Measurements from ENCODE around the gene PRSS21.

PRSS21 gene

GRCh38 chr16:2852731-2853507 is 35.9 kb downstream of the PRSS21 start:
- Mint-ChIP-seq H3K9me3 (peaks cover 9% of the 10 kb centered on the region), H3K4me1 (ENCODE audit: low read depth) (peaks cover 5% of the 10 kb centered on the region), H3K27ac (no peak overlapping the region), H3K27me3 (peaks cover 7% of the 10 kb centered on the region), H3K4me3 (no peak overlapping the region), H3K36me3 (ENCODE audit: low read depth) (no peaks in the 10 kb centered on the region)
- DNase-seq = no peak

- Mint-ChIP-seq H3K9me3 (peaks cover 9% of the 10 kb centered on the region), H3K4me1 (ENCODE audit: low read depth) (peaks cover 5% of the 10 kb centered on the region), H3K36me3 (ENCODE audit: low read depth) (no peaks in the 10 kb centered on the region), H3K27me3 (peaks cover 7% of the 10 kb centered on the region), H3K27ac (no peak overlapping the region), H3K4me3 (no peak overlapping the region)
- DNase-seq = no peak
These were observed 36.6 kb downstream of the PRSS21 start for GRCh38 chr16:2853531-2854073.

- H3K9me3 Mint-ChIP-seq = peaks cover 9% of the 10 kb centered on the region
- H3K4me1 Mint-ChIP-seq (ENCODE audit: low read depth) = peaks cover 7% of the 10 kb centered on the region
These were observed 37.8 kb downstream of the PRSS21 start for GRCh38 chr16:2854700-2855309.

GRCh38 chr16:2855536-2855935 is 38.5 kb downstream of the PRSS21 start:
- Mint-ChIP-seq H3K4me1 (ENCODE audit: low read depth) (peaks cover 7% of the 10 kb centered on the region), H3K4me3 (no peak overlapping the region), H3K27ac (no peak overlapping the region), H3K27me3 (peaks cover 14% of the 10 kb centered on the region), H3K9me3 (peaks cover 9% of the 10 kb centered on the region), H3K36me3 (ENCODE audit: low read depth) (no peaks in the 10 kb centered on the region)
- DNase-seq = no peak

More at GRCh38 chr16:2854700-2855309, 37.8 kb downstream of the PRSS21 start:
- peaks cover 10% of the 10 kb centered on the region for H3K27me3 Mint-ChIP-seq
- no peak overlapping the region for H3K27ac Mint-ChIP-seq
- no peak for DNase-seq
- no peaks in the 10 kb centered on the region for H3K36me3 Mint-ChIP-seq (ENCODE audit: low read depth)
- no peak overlapping the region for H3K4me3 Mint-ChIP-seq

GRCh38 chr16:2856061-2856670 is 39.1 kb downstream of the PRSS21 start:
- Mint-ChIP-seq H3K9me3 (peaks cover 9% of the 10 kb centered on the region), H3K27me3 (peaks cover 16% of the 10 kb centered on the region), H3K27ac (no peak overlapping the region), H3K36me3 (ENCODE audit: low read depth) (no peaks in the 10 kb centered on the region), H3K4me1 (ENCODE audit: low read depth) (peaks cover 7% of the 10 kb centered on the region), H3K4me3 (no peak overlapping the region)
- DNase-seq = peak; percentile 62

- H3K9me3 Mint-ChIP-seq = peaks cover 9% of the 10 kb centered on the region
- peaks cover 21% of the 10 kb centered on the region for H3K27me3 Mint-ChIP-seq
- no peak for DNase-seq
- H3K27ac Mint-ChIP-seq = no peak overlapping the region
- H3K4me1 Mint-ChIP-seq (ENCODE audit: low read depth) = peaks cover 7% of the 10 kb centered on the region
- no peak overlapping the region for H3K4me3 Mint-ChIP-seq
- no peaks in the 10 kb centered on the region for H3K36me3 Mint-ChIP-seq (ENCODE audit: low read depth)
These were observed 39.8 kb downstream of the PRSS21 start for GRCh38 chr16:2856686-2857450.

GRCh38 chr16:2857451-2858244 is 40.6 kb downstream of the PRSS21 start, which contains the start of gene PRSS22:
TSS of gene PRSS22 (minus strand) at chr16:2858170. CDS start at chr16:2858104, 66 bp downstream.
- Mint-ChIP-seq H3K4me3 (peak within 1 kb of the TSS; percentile 73), H3K4me1 (ENCODE audit: low read depth) (peaks cover 7% of the 10 kb centered on the region), H3K36me3 (ENCODE audit: low read depth) (no peaks in the 10 kb centered on the region), H3K27ac (peak within 1 kb of the TSS; percentile 82), H3K9me3 (peaks cover 9% of the 10 kb centered on the region), H3K27me3 (peaks cover 21% of the 10 kb centered on the region)
- DNase-seq = peak; percentile 50

- Mint-ChIP-seq H3K4me1 (ENCODE audit: low read depth) (peaks cover 7% of the 10 kb centered on the region), H3K4me3 (no peak overlapping the region), H3K36me3 (ENCODE audit: low read depth) (no peaks in the 10 kb centered on the region), H3K27ac (no peak overlapping the region), H3K9me3 (peaks cover 9% of the 10 kb centered on the region), H3K27me3 (peaks cover 21% of the 10 kb centered on the region)
- no peak for DNase-seq
These were observed 41.4 kb downstream of the PRSS21 start for GRCh38 chr16:2858245-2859025.

GRCh38 chr16:2859686-2860265 is 42.7 kb downstream of the PRSS21 start:
- H3K27ac Mint-ChIP-seq = no peak overlapping the region
- H3K4me3 Mint-ChIP-seq = no peak overlapping the region
- DNase-seq = no peak
- H3K4me1 Mint-ChIP-seq (ENCODE audit: low read depth) = peaks cover 7% of the 10 kb centered on the region
- peaks cover under 1% of the 10 kb centered on the region for H3K9me3 Mint-ChIP-seq
- peaks cover 21% of the 10 kb centered on the region for H3K27me3 Mint-ChIP-seq
- H3K36me3 Mint-ChIP-seq (ENCODE audit: low read depth) = no peaks in the 10 kb centered on the region

- no peak overlapping the region for H3K4me3 Mint-ChIP-seq
- H3K27me3 Mint-ChIP-seq = peaks cover 21% of the 10 kb centered on the region
- H3K27ac Mint-ChIP-seq = no peak overlapping the region
- H3K36me3 Mint-ChIP-seq (ENCODE audit: low read depth) = no peaks in the 10 kb centered on the region
- peaks cover 7% of the 10 kb centered on the region for H3K4me1 Mint-ChIP-seq (ENCODE audit: low read depth)
- no peaks in the 10 kb centered on the region for H3K9me3 Mint-ChIP-seq
- DNase-seq = no peak
These were observed 44.0 kb downstream of the PRSS21 start for GRCh38 chr16:2860826-2861567.

GRCh38 chr16:2865651-2866050 is 48.6 kb downstream of the PRSS21 start:
- peaks cover 3% of the 10 kb centered on the region for H3K36me3 Mint-ChIP-seq (ENCODE audit: low read depth)
- no peak overlapping the region for H3K27ac Mint-ChIP-seq

GRCh38 chr16:2866431-2866830 is 49.4 kb downstream of the PRSS21 start:
- DNase-seq = no peak
- Mint-ChIP-seq H3K9me3 (no peaks in the 10 kb centered on the region), H3K36me3 (ENCODE audit: low read depth) (peaks cover 3% of the 10 kb centered on the region), H3K4me1 (ENCODE audit: low read depth) (peaks cover 16% of the 10 kb centered on the region), H3K27me3 (peaks cover 2% of the 10 kb centered on the region), H3K27ac (no peak overlapping the region), H3K4me3 (peak overlapping the region; percentile 24)

More at GRCh38 chr16:2865651-2866050, 48.6 kb downstream of the PRSS21 start:
- peaks cover 6% of the 10 kb centered on the region for H3K27me3 Mint-ChIP-seq
- peaks cover 16% of the 10 kb centered on the region for H3K4me1 Mint-ChIP-seq (ENCODE audit: low read depth)
- H3K4me3 Mint-ChIP-seq = no peak overlapping the region
- no peak for DNase-seq
- no peaks in the 10 kb centered on the region for H3K9me3 Mint-ChIP-seq

Data from activated T-cell treated with anti-CD3 and anti-CD28 coated beads, Interleukin-2, amount 50 U/mL, for 24 hours (primary cell).